ENCODE results near the gene LYPD6.
"Not testable (repeated sequence)": the region's sequence is repeated elsewhere in the genome, so short reads cannot be mapped to it uniquely, and the experiment has no call there.

The LYPD6 gene, protein sequence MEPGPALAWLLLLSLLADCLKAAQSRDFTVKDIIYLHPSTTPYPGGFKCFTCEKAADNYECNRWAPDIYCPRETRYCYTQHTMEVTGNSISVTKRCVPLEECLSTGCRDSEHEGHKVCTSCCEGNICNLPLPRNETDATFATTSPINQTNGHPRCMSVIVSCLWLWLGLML

DNA sequence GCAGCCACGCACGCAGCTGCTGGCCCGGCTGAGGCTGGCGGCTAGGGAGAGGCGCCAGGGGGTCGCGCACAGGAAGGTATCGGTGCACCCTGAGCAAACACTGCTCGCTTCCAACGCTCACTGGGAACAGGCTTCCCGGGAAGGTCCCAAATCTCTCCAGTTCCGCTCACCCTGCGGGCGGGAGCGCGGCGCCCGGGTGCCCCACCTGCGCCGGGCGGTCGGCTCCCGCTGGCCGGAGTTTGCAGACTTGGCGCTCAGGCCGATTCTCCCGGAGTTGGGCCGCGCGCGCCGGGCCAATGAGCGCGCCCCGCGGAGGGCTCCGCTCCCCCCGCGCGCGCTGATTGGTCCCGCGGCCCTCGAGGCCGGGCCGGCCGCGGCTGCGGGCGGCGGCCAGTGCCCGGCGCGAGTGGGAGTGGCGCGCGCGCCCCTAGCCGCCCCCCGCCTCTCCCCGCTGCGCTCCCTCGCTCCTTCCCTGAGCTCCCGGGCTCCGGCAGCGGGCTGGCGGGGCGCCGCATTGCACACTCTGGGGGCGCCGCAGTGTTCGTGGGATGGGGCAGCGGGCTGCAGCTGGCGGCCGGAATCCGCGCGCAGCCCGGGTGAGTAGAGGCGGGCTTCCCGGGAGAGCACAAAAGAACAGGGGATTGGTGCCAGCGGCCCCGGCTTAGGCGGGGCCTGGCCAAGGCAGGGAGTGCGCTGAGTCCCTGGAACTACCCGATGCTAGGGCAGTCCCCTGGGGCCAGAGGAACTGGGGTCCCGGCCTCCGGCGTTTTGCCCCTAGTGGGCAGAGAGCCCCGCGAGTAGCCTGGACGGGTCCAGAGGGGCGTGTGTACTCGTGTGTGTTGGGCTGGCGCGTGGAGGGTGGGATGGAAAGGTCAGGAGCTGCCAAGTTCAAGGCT lies at the start of gene LYPD6:
Gene LYPD6, plus strand, starts transcription at position 461 of the 896 bp plus-strand sequence. CDS start 107,122 bp downstream, outside the sequence.
- FAIRE-seq: no peak

DNA sequence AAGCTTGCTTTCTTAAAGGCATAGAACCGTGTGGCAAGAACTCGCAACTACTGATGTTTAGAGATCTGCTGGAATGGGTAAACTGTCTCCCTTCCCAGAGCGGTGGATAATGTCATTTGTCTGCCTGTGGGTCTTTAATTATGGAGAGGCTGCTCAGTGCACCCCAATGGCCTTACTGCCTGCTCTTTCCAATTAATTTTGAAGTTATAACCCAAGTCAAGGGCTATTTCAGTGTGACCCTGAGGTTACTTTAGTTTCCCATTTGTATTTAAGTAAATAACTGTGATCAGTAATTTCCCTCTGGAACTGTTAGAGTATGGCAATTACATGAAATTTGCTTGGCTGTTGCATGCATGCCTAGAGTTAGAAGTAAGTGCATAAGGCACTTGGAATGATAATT lies 48.9 kb upstream of the LYPD6 start:
- no peak for FAIRE-seq

DNA sequence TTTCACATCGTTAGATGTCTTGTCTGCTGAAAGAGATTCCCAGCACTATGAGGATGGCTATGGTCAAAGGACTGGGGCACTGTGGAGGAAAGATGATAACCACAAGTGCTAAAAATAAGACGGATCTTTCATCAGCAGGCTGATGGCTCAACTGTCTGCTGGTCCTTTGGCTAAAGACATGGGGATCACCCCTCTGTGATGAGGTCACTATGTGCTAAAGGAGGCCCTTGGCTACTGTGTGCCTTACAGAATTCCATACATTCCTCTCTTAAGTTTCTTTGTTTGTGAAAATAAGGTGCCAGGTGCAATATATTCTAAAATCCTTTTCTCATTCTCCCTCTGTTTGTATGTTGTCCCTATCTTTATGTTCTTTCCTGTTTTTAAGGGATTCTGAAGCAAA lies 39.7 kb upstream of the LYPD6 start:
- no peak for FAIRE-seq

DNA sequence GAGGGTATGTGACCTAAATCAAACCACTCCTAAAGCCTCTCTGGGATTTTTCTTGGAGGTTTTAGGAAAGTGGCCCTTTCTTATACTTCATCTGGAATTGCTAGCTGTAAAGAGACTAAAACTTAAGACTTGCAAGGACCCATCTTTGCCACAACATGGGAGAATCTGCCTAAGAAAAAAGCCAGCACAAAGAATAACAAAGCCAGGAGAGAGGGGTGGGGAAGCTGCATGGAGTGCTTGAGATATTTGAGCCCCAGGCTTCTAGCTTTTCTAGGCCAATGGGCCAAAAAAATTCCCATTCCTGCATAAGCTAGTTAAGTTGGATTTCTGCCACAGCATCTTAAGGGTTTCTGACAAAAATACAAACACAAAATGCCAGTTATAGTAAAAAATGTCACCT lies 38.5 kb upstream of the LYPD6 start:
- no peak for FAIRE-seq

DNA sequence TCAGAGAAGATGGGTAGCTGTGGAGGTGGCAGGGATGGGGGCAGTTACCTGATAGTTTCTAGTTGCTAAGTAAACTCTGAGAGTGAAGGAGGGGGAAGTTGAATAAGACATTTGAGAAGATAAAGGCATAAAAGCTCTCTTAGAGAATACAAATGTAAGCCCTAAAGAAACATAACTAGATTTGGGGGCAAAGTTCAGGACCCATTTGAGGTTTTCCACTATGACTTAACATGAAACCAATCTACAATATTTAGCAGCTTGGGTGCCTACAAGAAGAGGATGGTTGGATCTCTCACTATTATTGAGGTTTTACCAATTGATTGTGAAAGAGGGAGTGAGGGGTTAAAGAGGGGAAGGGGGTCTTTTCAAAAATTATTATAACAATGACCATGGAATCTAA lies 34.4 kb upstream of the LYPD6 start:
- no peak for FAIRE-seq

DNA sequence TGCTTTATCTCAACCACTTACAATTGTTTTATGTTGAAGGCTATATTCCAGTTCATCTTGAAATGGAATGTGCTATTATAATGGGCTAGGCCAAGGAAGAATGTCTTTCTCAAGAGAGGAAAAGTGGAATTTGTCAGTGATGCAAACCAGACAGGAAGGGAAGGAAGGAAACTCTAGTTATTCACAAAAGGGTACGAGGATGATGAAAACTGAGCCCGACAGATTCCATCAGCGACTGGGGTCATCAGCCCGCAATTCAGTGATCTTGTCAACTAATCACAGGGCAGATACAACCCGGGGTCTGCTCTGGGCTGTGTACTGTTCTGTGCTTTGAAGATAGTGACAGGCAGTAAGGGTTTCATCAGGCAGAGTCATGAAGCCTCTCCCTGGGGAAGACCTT lies 23.4 kb upstream of the LYPD6 start:
- no peak for FAIRE-seq

DNA sequence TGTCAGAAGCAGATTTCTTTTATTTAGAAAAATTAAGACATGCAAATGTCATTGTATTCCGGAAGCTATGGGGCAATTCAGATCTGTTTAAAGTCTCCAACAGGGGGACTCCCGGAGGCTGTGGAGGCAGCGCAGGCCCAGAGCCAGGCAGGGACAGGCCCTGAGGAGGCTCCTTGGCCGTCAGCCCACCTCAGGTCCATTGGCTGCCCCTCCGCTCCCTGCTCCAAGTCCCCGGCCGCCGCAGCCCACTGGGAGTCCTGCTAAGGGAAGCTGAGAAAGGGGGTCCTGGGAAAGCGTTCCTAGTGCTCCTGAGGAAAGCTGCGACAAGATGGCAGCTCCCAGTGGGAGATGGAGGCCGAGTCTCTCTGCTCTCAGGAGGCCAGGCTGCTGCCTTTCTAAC lies 20.0 kb upstream of the LYPD6 start:
- FAIRE-seq: no peak

DNA sequence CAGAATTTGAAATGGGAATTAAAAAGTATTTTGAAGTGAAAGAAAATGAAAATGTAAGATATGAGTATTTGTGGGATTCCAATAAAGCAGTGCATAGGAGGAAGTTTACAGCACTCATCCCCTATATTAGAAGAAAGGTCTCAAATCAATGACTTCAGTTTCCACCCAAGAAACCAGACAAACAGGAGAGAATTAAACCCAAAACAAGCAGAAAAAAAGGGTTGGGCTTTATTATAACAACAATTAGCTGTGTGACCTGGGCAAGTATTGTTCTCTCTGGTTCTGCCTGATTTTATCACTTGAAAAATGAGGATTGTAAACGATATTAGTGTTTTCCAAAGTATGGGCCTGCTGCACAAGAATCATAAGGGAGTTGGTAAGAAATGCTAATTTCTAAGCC lies 18.3 kb upstream of the LYPD6 start:
- FAIRE-seq: no peak

DNA sequence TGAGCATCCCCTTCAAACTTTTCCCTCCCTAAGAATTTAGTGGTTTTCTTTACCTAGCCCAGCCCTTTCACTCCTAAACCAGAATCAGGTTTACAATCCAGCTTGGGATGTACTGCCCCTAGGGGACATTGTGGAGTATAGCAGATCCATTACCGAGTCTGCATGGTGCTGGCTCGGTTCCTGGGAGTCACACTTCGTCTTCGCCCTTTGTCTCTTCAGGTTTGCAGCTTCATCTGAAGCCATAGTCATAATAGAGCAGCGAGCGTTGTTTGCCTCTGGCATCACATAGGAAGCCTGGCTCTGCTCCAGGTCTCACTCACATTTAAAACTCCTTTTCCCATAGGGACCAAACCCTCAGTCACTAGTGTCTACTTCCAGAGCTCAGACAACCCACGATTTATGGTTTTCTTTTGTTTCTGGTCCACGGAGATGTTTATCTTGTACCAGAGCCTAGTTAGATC lies 16.8 kb upstream of the LYPD6 start:
- no peak for FAIRE-seq

DNA sequence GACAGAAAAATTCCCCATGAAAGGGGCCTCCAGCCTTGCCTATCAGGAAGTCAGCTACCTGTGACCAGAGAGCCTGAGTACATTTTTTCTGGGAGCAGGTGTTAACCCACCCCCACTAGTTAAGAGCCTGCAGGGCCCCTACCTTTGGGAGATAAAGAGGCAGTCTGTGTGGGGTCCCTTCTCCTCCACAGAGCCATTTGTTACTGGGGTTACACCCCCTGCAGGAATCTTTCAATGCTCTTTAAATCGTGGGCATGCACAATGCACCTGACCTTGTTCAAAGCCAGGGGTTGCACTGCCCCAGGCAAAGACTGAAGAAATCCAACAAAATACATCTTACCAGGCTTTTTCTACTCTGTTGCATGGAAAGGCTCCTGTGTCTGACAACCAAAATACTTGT lies 15.7 kb upstream of the LYPD6 start:
- FAIRE-seq: no peak

DNA sequence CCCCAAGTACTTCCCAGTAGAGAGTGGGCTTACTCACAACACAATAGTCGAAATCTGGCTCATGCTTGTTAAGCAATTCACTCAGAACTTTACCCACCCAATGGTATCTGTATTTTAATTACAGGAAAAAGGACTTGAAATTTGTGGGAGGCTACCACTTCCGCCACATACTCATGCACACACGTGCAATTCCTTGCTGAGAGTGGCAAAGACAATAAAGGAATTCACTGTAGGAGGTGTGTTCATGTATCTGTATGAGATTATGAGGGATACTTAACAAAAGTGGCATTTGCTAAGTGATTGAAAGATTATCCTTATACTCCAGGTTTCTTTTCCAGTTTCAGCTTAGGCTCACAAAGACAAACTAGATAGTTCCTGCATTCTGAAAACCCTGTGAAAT lies 14.9 kb upstream of the LYPD6 start:
- no peak for FAIRE-seq

DNA sequence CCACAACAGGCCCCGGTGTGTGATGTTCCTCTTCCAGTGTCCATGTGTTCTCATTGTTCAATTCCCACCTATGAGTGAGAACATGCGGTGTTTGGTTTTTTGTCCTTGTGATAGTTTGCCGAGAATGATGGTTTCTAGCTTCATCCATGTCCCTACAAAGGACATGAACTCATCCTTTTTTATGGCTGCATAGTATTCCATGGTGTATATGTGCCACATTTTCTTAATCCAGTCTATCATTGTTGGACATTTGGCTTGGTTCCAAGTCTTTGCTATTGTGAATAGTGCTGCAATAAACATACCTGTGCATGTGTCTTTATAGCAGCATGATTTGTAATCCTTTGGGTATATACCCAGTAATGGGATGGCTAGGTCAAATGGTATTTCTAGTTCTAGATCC lies 11.8 kb upstream of the LYPD6 start:
- not testable (repeated sequence) for FAIRE-seq

DNA sequence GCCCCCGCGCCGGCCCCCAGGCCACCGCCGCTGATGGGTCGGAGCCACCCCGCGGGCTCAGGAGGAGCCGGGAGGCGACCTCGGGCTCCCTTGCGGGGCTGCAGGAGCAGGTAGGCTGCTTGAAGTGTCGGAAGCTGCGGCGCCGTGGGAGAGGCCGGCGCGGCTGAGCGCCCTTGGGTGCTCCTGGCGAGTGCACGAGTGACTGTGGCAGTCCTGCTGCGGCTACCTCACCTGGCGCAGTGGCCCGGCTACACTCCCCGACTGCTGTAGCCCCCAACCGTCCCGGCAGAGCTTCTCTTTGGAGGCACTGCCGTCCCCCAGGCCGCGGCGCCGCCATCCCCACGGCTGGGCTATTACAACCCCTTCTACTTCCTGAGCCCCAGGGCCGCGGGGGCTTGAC lies 10.0 kb upstream of the LYPD6 start:
- no peak for FAIRE-seq

DNA sequence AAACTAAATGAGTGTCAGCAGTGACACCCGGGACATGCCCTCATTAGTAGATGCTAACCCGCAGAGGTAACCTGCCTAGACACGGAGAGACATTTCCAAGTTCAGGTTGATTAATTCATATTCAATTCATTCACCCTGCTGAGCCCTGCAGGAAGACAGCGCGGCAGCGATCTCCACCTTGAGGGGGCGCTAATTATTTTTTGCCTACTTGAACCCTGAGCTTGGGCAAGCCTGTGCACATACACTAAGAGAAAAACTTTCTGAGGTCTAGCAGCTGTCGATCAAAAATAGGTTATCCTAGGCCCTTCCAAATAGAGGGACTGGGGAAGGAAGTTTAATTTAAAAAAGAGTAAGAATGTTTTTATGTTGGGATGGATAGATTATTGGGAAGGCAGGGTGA lies 1.3 kb upstream of the LYPD6 start:
- no peak for FAIRE-seq

DNA sequence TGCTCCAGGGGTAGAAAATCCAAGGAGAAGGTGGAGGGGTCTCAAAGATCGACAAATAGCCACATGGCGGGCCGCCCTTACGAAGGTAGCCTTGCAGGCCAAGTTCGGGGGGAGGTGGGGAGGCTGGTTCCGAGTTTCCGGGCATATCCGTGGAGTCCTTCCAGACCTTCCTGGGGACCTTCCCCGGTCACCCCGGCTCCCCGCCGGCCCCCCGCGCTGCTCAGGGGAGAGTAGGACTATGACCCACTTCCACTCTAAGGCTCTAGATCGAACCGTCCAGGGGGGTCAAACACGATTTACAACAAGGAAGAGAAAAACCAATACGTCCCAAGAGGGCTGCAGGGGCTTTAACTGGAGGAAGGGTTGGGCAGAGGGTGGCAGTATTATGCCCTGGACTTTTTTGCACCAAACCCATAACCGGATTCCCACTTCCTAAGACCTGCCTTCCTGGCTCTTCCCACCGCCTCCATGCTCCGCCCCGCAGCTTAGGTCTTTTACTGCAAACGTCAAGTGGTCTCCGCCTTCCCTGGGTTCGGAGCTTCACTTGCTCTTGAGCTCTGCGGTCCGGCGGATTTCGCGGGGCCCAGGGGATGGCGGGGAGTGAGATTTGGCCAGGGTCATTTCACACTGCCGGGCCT lies 779 bp upstream of the LYPD6 start:
- FAIRE-seq: no peak

DNA sequence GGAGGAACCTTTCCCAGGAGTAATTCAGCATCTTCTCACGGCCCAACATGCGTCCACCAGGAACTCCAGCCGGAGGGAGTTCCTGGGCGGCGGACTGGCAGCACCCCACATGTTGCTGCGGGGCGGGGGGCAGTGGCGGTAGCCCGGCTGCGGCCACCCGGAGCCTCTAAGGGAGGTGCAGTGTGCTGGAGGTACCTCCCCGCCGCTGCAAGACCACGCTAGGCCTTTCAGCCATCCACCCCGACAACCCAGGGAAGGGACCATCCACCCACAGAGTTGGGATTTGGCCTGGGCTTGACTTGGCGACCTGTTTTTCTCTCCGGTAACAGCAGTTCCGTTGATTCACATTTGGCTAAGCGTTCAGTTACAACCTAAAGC lies 625 bp downstream of the LYPD6 start:
- no peak for FAIRE-seq

DNA sequence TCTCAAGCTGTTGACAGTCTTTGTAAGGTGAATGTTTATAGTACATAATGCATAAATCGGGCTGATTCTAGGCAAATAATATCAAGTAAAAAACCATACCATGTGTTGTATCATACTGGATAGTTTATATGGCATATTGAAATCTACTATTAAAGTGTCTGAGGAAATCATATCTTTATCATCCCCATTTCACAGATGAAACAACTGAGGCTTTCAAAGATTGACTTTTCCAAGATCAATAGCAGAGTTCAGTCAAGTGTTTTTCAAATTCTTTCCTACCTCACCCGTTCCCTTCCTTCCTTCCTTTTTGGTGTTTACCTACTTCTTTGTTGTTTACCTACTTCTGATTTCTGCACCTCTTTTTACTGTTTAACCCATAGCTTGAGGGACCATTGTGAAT lies 2.0 kb downstream of the LYPD6 start:
- FAIRE-seq: no peak

DNA sequence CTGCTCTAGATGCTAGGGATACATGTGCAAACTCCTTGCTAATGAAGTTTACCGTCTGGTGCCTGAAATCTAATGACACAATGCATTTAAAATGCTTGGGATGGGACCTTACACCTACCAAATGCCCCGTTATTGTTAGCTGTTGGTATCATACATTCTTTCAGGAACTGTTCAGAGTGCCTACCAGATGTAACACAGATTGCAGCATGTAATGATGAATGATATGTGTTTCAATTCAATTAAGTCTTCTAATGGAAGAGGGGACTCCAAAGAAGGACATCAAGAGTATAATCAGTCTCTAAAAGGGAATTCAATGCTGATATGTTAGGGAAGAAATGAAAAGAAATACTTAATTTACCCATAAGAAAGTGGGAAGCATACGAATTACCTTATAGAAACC lies 3.2 kb downstream of the LYPD6 start:
- no peak for FAIRE-seq

DNA sequence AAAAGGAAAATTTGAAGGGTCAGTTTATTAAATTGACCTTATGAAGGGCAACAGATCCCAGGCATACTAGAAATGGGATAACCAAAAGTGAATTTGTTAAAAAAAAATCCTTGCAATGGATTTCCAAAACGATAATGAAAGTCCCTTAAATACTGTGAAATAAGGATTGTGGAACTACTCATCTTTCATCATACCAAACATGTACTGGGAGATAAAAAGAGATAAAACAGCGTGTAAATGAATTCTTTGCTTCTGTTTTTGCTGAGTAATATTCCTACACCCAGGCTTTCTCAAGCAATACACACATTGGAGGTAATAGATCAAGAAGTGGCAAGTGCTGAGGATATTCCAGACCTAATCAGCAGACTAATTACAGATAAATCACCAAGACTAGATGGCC lies 3.8 kb downstream of the LYPD6 start:
- no peak for FAIRE-seq

DNA sequence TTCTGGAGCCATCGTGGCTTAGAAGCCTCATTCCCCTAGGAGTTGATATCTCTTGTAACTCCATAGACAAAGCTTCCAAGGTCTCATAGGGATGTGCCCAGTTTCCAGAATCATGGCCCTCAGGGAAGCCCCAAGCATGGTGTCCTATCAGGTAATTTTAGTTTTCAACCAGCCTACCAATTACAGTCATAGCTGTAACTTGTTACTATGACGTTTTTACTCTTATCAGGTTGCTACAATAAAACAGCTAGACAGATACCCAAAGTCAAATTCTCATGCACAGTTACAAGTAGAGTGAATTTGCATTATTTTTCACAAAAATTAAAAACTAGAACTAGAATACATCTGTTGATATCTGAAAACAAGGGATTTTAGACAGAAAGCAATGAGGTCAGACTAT lies 8.9 kb downstream of the LYPD6 start:
- no peak for FAIRE-seq

DNA sequence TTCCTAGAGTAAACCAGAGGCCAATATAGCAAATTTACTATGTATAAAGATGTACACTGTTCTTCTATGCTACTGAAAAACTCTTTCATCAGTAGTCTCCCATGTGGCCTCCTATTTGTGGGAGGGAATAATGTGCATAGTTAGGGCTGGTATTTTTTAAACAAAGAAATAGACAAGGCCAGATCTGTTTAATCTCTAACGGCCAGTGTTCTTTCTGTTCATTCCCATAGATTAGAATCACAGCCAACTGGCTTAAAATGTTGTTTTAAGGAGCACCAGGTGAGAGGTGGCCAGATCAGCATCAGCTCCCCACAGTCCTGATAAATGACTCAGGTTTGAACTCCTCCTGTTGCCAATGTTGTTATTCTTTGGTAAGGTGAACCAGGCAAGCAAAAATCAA lies 12.1 kb downstream of the LYPD6 start:
- no peak for FAIRE-seq

DNA sequence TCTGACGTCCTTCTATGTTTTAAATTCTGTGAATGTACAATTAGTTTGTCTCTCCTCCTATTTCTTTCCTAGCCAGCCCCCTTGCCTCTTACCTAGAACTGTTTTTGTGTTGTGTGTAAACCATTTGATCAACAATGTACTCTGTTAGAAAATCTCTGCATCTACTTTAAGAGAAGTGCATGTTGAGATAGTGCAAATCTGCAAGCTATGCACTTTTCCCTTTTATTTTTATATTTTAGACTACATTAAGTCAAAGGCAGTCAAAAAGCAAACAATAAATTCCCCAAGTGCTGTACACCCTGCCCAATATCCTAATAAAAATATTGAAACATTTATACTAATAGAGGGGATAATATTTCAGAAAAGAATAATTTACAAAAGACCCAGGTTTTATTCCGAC lies 13.7 kb downstream of the LYPD6 start:
- FAIRE-seq: no peak

DNA sequence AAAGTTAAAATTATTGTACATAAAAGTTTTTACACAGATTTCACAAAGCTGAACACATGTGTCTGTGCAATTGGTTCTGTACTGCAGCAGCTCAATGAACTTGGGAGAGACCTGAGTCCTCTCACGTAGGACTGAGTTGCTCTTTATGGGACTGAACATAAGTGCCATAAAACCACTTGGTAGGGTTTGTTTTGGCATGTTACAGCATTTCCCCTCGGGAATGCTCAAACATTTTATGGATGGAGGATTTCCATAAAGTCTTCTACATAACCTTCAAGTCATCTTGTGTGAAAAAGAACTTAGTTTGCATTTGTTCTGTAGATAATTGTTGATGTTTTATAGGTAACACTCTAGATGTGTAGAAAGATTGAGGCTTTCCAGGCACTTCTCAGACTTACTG lies 15.9 kb downstream of the LYPD6 start:
- no peak for FAIRE-seq

DNA sequence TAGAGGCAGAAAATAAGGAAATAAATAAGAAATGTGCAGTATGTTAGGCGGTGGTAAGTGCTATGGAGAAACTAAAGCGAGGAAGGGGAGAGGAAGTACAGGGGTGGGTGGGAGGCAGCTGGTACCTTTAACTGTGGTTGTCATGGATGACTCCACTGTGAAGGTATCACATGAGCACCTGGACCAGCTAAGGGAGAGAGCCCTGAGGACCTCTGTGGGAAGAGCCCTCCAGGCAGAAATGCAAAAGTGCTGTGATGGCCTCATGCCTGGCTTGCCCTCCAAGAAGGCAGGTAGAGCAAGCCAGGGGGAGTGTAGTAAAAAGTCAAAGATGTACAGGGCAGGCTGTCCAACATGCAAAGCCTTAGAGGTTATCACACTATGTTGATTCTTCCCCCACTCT lies 17.9 kb downstream of the LYPD6 start:
- no peak for FAIRE-seq

Measured in TTC549 (cell line).